Right lobe of liver (tissue), 6 donors: ENCODE measurements around the gene LSP1. TPM values are rescaled to one million over a fixed set of nuclear protein-coding genes. Genes with fewer than 3 reads are reported as not detected.

ENCODE experiments used
- ATAC-seq, 4 donors: fragments of 200-7000 bp; cut with Tn5 transposase; one replicate each; pipeline ENCODE4 v1.9.1; 2020; ENCODE audit warnings: mild to moderate bottlenecking in 4 of 4, moderate library complexity in 4 of 4
- DNase-seq, 3 donors: peaks; one replicate each; pipeline ENCODE4 v3.0.0-alpha.2; 2020
- H3K27ac ChIP-seq, 3 donors: fragments of 200-600 bp; one replicate each; pipeline ENCODE4 v1.8.0; 2022
- H3K27me3 ChIP-seq, 2 donors: fragments of 200-600 bp; one replicate each; pipeline ENCODE4 v1.8.0; 2022
- H3K36me3 ChIP-seq, 4 donors: fragments of 200-600 bp; sonication (generic) in 1 of 4; one replicate each; pipeline versions ENCODE4 v1.5.1 to v1.8.0; 2017 to 2022; ENCODE audit warnings: control low read depth in 1 of 4
- H3K4me1 ChIP-seq, 4 donors: fragments of 200-600 bp; sonication (generic) in 1 of 4; one replicate each; pipeline versions ENCODE4 v1.5.1 to v1.8.0; 2017 to 2022; ENCODE audit warnings: control low read depth in 1 of 4
- H3K4me3 ChIP-seq, 3 donors: fragments of 200-600 bp; one replicate each; pipeline ENCODE4 v1.8.0; 2022
- H3K9me3 ChIP-seq, 4 donors: fragments of 200-600 bp; sonication (generic) in 1 of 4; one replicate each; pipeline versions ENCODE4 v1.5.1 to v1.8.0; 2017 to 2022; ENCODE audit warnings: control low read depth in 1 of 4
- CTCF ChIP-seq, 4 donors: fragments of 200-600 bp in 3 of 4; fragments of 450-650 bp in 1 of 4; IDR thresholded peaks; one replicate each; pipeline versions ENCODE4 v1.5.1 to v1.8.0; 2016 to 2022; ENCODE audit warnings: antibody characterized with exemption in 4 of 4, mild to moderate bottlenecking in 2 of 4
- POLR2A ChIP-seq: fragments of 450-650 bp; IDR thresholded peaks from one replicate; pipeline ENCODE4 v1.6.1; 2017; ENCODE audit warnings: antibody characterized with exemption, mild to moderate bottlenecking
- WGBS: methylation state at CpG from one replicate; pipeline ENCODE4 v1.1.6; 2018; ENCODE audit warnings: low coverage, low lambda C conversion rate; ENCODE audit not compliant: insufficient coverage; ENCODE audit errors: missing lambda C conversion rate; 5-methylcytosine and 5-hydroxymethylcytosine counted together
- intact Hi-C, 2 donors: fragments of 100-400 bp; cut with DNase I; formaldehyde crosslinking; loops; one replicate each; pipeline versions ENCODE4 v1.11.2 to v1.14.1; 2022
- total RNA-seq, 6 experiments: library from RNA; depleted of rRNA in 2 of 6; stranded (reverse); fragments of >200 nt in 2 of 6; fragmentation: NEBNext Ultra II Directional in 3 of 6; extraction: Animal tissue kit (Norgen Biotek cat#: 25700) in 3 of 6; gene quantifications; one replicate each; pipeline versions ENCODE4 v1.1.0 to v1.2.4, GENCODE V29; 2016 to 2023
- donor health status: DM: no; HTN: yes; CAD: no.
- donor health status: DM: no; HTN: no; CAD: no.
- donor health status: DM: no; HTN: no; CAD: no.
- donor health status: DM: no; HTN: yes; CAD: no.
- donor health status: DM: no; HTN: yes; CAD: no.

LSP1 gene
- total RNA-seq, 6 experiments from 2014 or later = 2.3 to 20.6 (median 8.8) TPM

DNA sequence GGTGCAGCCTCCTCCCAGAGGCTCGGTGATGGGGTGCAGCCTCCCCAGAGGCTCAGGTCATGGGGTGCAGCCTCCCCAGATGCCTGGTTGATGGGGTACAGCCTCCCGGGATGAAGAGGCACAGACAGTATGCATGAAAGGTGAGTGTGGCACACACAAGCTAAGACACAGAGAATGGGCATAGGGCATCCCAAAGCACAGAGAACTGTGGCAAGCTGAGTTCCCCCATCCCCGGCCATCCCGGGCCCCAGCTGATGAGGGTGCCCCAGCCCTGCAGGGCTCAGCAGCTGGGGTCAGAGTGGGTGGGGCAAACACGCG, 22.9 kb upstream of the LSP1 start:
- intact Hi-C loops = loop anchor here (5.0 to 10.0 kb wide), 2 partner anchors 178 to 325 kb away; no protein-coding TSS in a partner anchor
- Histone ChIP-seq H3K9me3 (no peaks in the 10 kb centered on the region), H3K36me3 (no peaks in the 10 kb centered on the region), H3K4me3 (no peak overlapping the region), H3K4me1 (peaks cover 0 to 24% (median 11%) of the 10 kb centered on the region in 4 donors), H3K27ac (no peak overlapping the region), H3K27me3 (no peaks in the 10 kb centered on the region)
- ATAC-seq = no peak
- TF ChIP-seq POLR2A = no peak
- no peak for TF ChIP-seq CTCF (IDR thresholded peaks at IDR 0.05)
- no CpG with 5 or more reads among the region's 6 CpGs for WGBS
- peak in 1 of 3 donors; percentile 14 for DNase-seq

GRCh38 chr11:1830322-1831223, 22.3 kb upstream of the LSP1 start:
- Histone ChIP-seq H3K9me3 (no peaks in the 10 kb centered on the region), H3K27me3 (no peaks in the 10 kb centered on the region), H3K36me3 (no peaks in the 10 kb centered on the region), H3K4me3 (no peak overlapping the region), H3K27ac (no peak overlapping the region), H3K4me1 (peaks cover 0 to 24% (median 11%) of the 10 kb centered on the region in 4 donors)
- peak; percentile 77 to 80 (median 80) for DNase-seq
- peak; percentile 71 to 80 (median 78) for ATAC-seq
- TF ChIP-seq POLR2A = no peak
- TF ChIP-seq CTCF (IDR thresholded peaks at IDR 0.05) = no peak
- intact Hi-C loops = loop anchor here (5.0 to 10.0 kb wide), 2 partner anchors 178 to 324 kb away; no protein-coding TSS in a partner anchor
- 24% methylated on average over 7 of the region's 33 CpGs for WGBS

- DNase-seq (peak in 2 of 3 donors; percentile 25 to 57), ATAC-seq (no peak)
- Histone ChIP-seq H3K4me3 (no peak overlapping the region), H3K27me3 (no peaks in the 10 kb centered on the region), H3K9me3 (no peaks in the 10 kb centered on the region), H3K36me3 (no peaks in the 10 kb centered on the region), H3K4me1 (peaks cover 0 to 24% (median 11%) of the 10 kb centered on the region in 4 donors), H3K27ac (no peak overlapping the region)
- TF ChIP-seq POLR2A = no peak
- TF ChIP-seq CTCF (IDR thresholded peaks at IDR 0.05) = no peak
- intact Hi-C loops = loop anchor here (2.0 to 10.0 kb wide), 3 partner anchors 137 to 323 kb away; no protein-coding TSS in a partner anchor
- WGBS = 54% methylated on average over 4 of the region's 26 CpGs
Observed at GRCh38 chr11:1831338-1832210, 21.3 kb upstream of the LSP1 start.

GRCh38 chr11:1832211-1832919, 20.5 kb upstream of the LSP1 start:
- 0% methylated on average over 7 of the region's 40 CpGs for WGBS
- H3K4me3 ChIP-seq = peak overlapping the region in 2 of 3 donors; percentile 19 to 31

More at GRCh38 chr11:1832211-1832919, 20.5 kb upstream of the LSP1 start:
- H3K27me3 ChIP-seq = no peaks in the 10 kb centered on the region
- H3K36me3 ChIP-seq = no peaks in the 10 kb centered on the region
- intact Hi-C loops = loop anchor here (2.0 to 10.0 kb wide), 3 partner anchors 138 to 322 kb away; no protein-coding TSS in a partner anchor
- no peaks in the 10 kb centered on the region for H3K9me3 ChIP-seq
- DNase-seq = peak in 2 of 3 donors; percentile 65 to 72
- TF ChIP-seq CTCF (IDR thresholded peaks at IDR 0.05) (peak; percentile 97 to 98 (median 98)), POLR2A (no peak)
- peaks cover 0 to 20% (median 7%) of the 10 kb centered on the region in 4 donors for H3K4me1 ChIP-seq
- peak; percentile 58 to 73 (median 66) for ATAC-seq
- no peak overlapping the region for H3K27ac ChIP-seq
